Upper lobe of left lung (tissue), 4 donors: ENCODE measurements around the gene KCNJ10.

ENCODE experiments used
- CTCF ChIP-seq, 6 experiments: fragments of 450-650 bp in 4 of 6; fragments of 200-600 bp in 2 of 6; sonication (generic) in 2 of 6; IDR thresholded peaks; one replicate each; pipeline ENCODE4 v1.5.1; 2016 to 2019; ENCODE audit warnings: antibody characterized with exemption in 6 of 6
- EP300 ChIP-seq, 4 donors: sonication (generic); formaldehyde crosslinking; IDR thresholded peaks; one replicate each; pipeline ENCODE4 v1.5.1; 2017; ENCODE audit warnings: antibody characterized with exemption in 4 of 4, control low read depth in 2 of 4
- POLR2A ChIP-seq, 4 donors: fragments of 450-650 bp; IDR thresholded peaks; one replicate each; pipeline ENCODE4 v1.5.1; 2016 to 2017; ENCODE audit warnings: antibody characterized with exemption in 4 of 4, mild to moderate bottlenecking in 2 of 4
- POLR2AphosphoS5 ChIP-seq, 2 donors: sonication (generic); formaldehyde crosslinking; IDR thresholded peaks; one replicate each; pipeline ENCODE4 v1.5.1; 2017; ENCODE audit warnings: antibody characterized with exemption in 2 of 2

DNA sequence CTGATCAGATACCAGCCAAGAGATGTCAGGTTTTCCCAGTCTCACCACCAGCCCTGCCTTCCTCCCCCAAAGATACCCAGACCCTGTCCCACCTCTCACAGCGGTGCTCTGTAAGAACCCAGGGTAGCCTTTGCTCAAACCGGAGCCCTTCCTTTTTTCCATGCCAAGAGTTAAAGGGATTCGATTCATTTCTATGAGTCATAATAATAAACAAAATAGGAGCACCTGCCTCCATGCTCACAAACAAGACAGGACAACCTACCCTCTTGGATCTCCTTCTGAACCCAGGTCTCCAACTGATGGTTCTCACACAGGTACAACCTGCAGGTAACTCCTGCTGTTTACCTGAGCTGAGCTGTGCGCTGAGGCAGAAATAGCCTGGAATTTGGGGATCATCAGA is 39.7 kb upstream of the KCNJ10 start:
- TF ChIP-seq POLR2A (IDR thresholded peaks at IDR 0.05) (no peak), CTCF (IDR thresholded peaks at IDR 0.05) (no peak), POLR2AphosphoS5 (IDR thresholded peaks at IDR 0.05) (no peak), EP300 (IDR thresholded peaks at IDR 0.05) (no peak)
